K562 (cell line): ENCODE results near the gene CACNA1C. TPM values are rescaled to one million over a fixed set of nuclear protein-coding genes. Genes with fewer than 3 reads are reported as not detected.

Source experiments
- ATAC-seq: fragments of 200-7000 bp; cut with Tn5 transposase; 3 replicates; pipeline ENCODE4 v1.9.1; 2020; ENCODE audit warnings: moderate library complexity
- BruUV-seq: library from RNA; stranded (reverse); fragments of 400-500 nt; replicated peaks from 2 replicates; lab custom pipeline; 2021; lab: Mats Ljungman, UMichigan
- CTCF ChIA-PET: fragments of 300-600 bp; formaldehyde crosslinking; extraction: SDS; loops from one replicate; lab custom pipeline; 2021; ENCODE audit warnings: low intra/inter-chr PET ratio; lab: Yijun Ruan, JAX
- POLR2A ChIA-PET: fragments of 300-600, 350-650 bp; sonication (Branson Sonifier 250); formaldehyde crosslinking; extraction: SDS; loops from one replicate; lab custom pipeline; 2021; ENCODE audit warnings: antibody characterized with exemption, inconsistent platforms; lab: Yijun Ruan, JAX
- DNase-seq, 4 experiments: peaks; one replicate each; pipeline versions ENCODE4 v3.0.0 to v3.0.0-alpha.2; 2011 to 2018; ENCODE audit warnings: low spot score in 3 of 4, mixed read lengths in 3 of 4; ENCODE audit errors: extremely low read depth in 1 of 4
- FAIRE-seq: peaks from 2 replicates; lab custom pipeline; 2011; peaks lifted over from hg19 to GRCh38; lab: Jason Lieb, UNC
- H2AFZ ChIP-seq: 2 replicates; pipeline ENCODE4 v1.6.0; 2011; ENCODE audit warnings: low read depth, low read length, control low read depth, inconsistent platforms
- H3K27ac ChIP-seq: fragments of 200-600 bp; 3 replicates; pipeline ENCODE4 v1.8.0; 2011; ENCODE audit warnings: low read depth, mild to moderate bottlenecking, control low read depth, inconsistent platforms, low read length, moderate library complexity, mixed read lengths; ENCODE audit errors: extremely low read depth
- H3K27me3 ChIP-seq, 2 experiments: fragments of 300-600 bp in 1 of 2; 2 replicates in 1 of 2; 3 replicates in 1 of 2; pipeline versions ENCODE4 v1.6.0 to v1.8.0; 2011; ENCODE audit warnings: inconsistent platforms in 2 of 2, low read length in 2 of 2, mild to moderate bottlenecking in 1 of 2, mixed read lengths in 1 of 2, moderate library complexity in 1 of 2; ENCODE audit not compliant: control insufficient read depth in 2 of 2, insufficient read depth in 2 of 2
- H3K36me3 ChIP-seq: fragments of 300-600 bp; 3 replicates; pipeline ENCODE4 v1.8.0; 2011; ENCODE audit warnings: mild to moderate bottlenecking, low read length, inconsistent platforms; ENCODE audit not compliant: control insufficient read depth, insufficient read depth
- H3K4me1 ChIP-seq, 2 experiments: fragments of 200-600 bp in 1 of 2; replicated peaks in 1 of 2; 2 replicates in 1 of 2; 3 replicates in 1 of 2; pipeline versions ENCODE4 v1.5.1 to v1.8.0; 2011; ENCODE audit warnings: inconsistent platforms in 2 of 2, low read length in 2 of 2, mild to moderate bottlenecking in 1 of 2, mixed read lengths in 1 of 2, moderate library complexity in 1 of 2; ENCODE audit not compliant: control insufficient read depth in 2 of 2, insufficient read depth in 2 of 2
- H3K4me2 ChIP-seq: 2 replicates; pipeline ENCODE4 v1.6.1; 2011; ENCODE audit warnings: low read length, control low read depth, inconsistent platforms, mixed read lengths; ENCODE audit not compliant: insufficient read depth
- H3K4me3 ChIP-seq: fragments of 200-600 bp; sonication (generic), shearing (Covaris generic); 2 replicates; pipeline ENCODE4 v1.5.1; 2016; ENCODE audit warnings: control low read depth, inconsistent platforms
- H3K79me2 ChIP-seq: fragments of 200-600 bp; 3 replicates; pipeline ENCODE4 v1.8.0; 2011; ENCODE audit warnings: low read length, inconsistent platforms; ENCODE audit not compliant: control insufficient read depth, insufficient read depth
- H3K9ac ChIP-seq, 2 experiments: 2 replicates each; pipeline versions ENCODE4 v1.6.0 to v1.6.1; 2011; ENCODE audit warnings: low read depth in 2 of 2, low read length in 2 of 2, control low read depth in 1 of 2, inconsistent platforms in 1 of 2, mild to moderate bottlenecking in 1 of 2, mixed read lengths in 1 of 2; ENCODE audit not compliant: insufficient read depth in 1 of 2
- H3K9me1 ChIP-seq: one replicate; pipeline ENCODE4 v1.6.0; 2011; ENCODE audit warnings: inconsistent platforms, mild to moderate bottlenecking, low read length, moderate library complexity; ENCODE audit not compliant: control insufficient read depth, insufficient read depth
- H3K9me3 ChIP-seq: replicated peaks from 2 replicates; pipeline ENCODE4 v1.5.1; 2011; ENCODE audit warnings: low read depth, low read length, inconsistent platforms; ENCODE audit not compliant: control insufficient read depth, insufficient read depth
- H4K20me1 ChIP-seq: replicated peaks from 2 replicates; pipeline ENCODE4 v1.6.1; 2011; ENCODE audit warnings: low read length, inconsistent platforms, mixed read lengths; ENCODE audit not compliant: control insufficient read depth, insufficient read depth
- DPF2 ChIP-seq: fragments of 450-650 bp; IDR thresholded peaks from 2 replicates; pipeline ENCODE4 v1.6.1; 2016
- GABPA ChIP-seq: fragments of 200-800 bp; sonication (Bioruptor generic); conservative IDR thresholded peaks from 2 replicates; pipeline ENCODE4 v1.6.1; 2016; ENCODE audit warnings: low read depth, missing genetic modification characterization, missing compliant biosample characterization
- GATA2 ChIP-seq: sonication (generic); formaldehyde crosslinking; IDR thresholded peaks from 2 replicates; pipeline ENCODE4 v1.4.0; 2020; ENCODE audit warnings: mild to moderate bottlenecking, missing genetic modification reagents
- IRF2 ChIP-seq: sonication (generic); formaldehyde crosslinking; IDR thresholded peaks from 2 replicates; pipeline ENCODE4 v1.8.1; 2022; ENCODE audit warnings: mild to moderate bottlenecking, missing genetic modification reagents
- LCOR ChIP-seq: sonication (generic); formaldehyde crosslinking; IDR thresholded peaks from 2 replicates; pipeline ENCODE4 v1.8.0; 2022; ENCODE audit warnings: mild to moderate bottlenecking, missing genetic modification reagents
- NEUROD1 ChIP-seq: fragments of 150-350 bp; IDR thresholded peaks from 2 replicates; pipeline ENCODE4 v1.6.1; 2014; ENCODE audit warnings: borderline replicate concordance, low read length, low read depth; ENCODE audit not compliant: partially characterized antibody
- NFATC3 ChIP-seq: fragments of 450-650 bp; IDR thresholded peaks from 2 replicates; pipeline ENCODE4 v1.6.1; 2017; ENCODE audit warnings: mild to moderate bottlenecking
- PCBP1 ChIP-seq: fragments of 200-400 bp; formaldehyde crosslinking; IDR thresholded peaks from 2 replicates; pipeline ENCODE4 v1.6.1; 2018; ENCODE audit warnings: mild to moderate bottlenecking, low read depth, low read length; ENCODE audit not compliant: poor library complexity, severe bottlenecking
- PHTF2 ChIP-seq: fragments of 250-450 bp; sonication (Bioruptor Pico); IDR thresholded peaks from 2 replicates; pipeline ENCODE4 v1.5.0; 2021; ENCODE audit warnings: mild to moderate bottlenecking
- PRMT5 ChIP-seq: sonication (generic); formaldehyde crosslinking; IDR thresholded peaks from 2 replicates; pipeline ENCODE4 v1.5.0; 2020; ENCODE audit warnings: missing genetic modification reagents
- RBFOX2 ChIP-seq: fragments of 200-400 bp; formaldehyde crosslinking; IDR thresholded peaks from 2 replicates; pipeline ENCODE4 v1.6.1; 2017; ENCODE audit warnings: low read depth, mild to moderate bottlenecking, low read length, moderate library complexity
- RBM15 ChIP-seq: fragments of 200-400 bp; formaldehyde crosslinking; IDR thresholded peaks from 2 replicates; pipeline ENCODE4 v1.6.1; 2018; ENCODE audit warnings: mild to moderate bottlenecking, low read length, moderate library complexity; ENCODE audit not compliant: insufficient read depth
- STAG1 ChIP-seq: sonication (generic); formaldehyde crosslinking; IDR thresholded peaks from 2 replicates; pipeline ENCODE4 v1.5.0; 2020; ENCODE audit warnings: missing genetic modification reagents, borderline replicate concordance
- STAT6 ChIP-seq: sonication (generic); formaldehyde crosslinking; IDR thresholded peaks from 2 replicates; pipeline ENCODE4 v1.8.1; 2023; ENCODE audit warnings: mild to moderate bottlenecking, missing genetic modification reagents
- TCF3 ChIP-seq: sonication (generic); formaldehyde crosslinking; IDR thresholded peaks from 2 replicates; pipeline ENCODE4 v1.4.0; 2020; ENCODE audit warnings: mild to moderate bottlenecking, missing genetic modification reagents
- ZBTB5 ChIP-seq: fragments of 450-650 bp; IDR thresholded peaks from 2 replicates; pipeline ENCODE4 v1.6.1; 2017; ENCODE audit warnings: antibody characterized with exemption
- ZNF431 ChIP-seq: sonication (generic); formaldehyde crosslinking; IDR thresholded peaks from 2 replicates; pipeline ENCODE4 v1.8.0; 2022; ENCODE audit warnings: mild to moderate bottlenecking, missing genetic modification reagents
- WGBS: fragments of 100-300 bp; shearing (Covaris generic); methylation state at CpG from one replicate; pipeline ENCODE4 v1.1.6; 2016; ENCODE audit warnings: low coverage, mixed read lengths; ENCODE audit not compliant: insufficient coverage; ENCODE audit errors: missing lambda C conversion rate; 5-methylcytosine and 5-hydroxymethylcytosine counted together
- in situ Hi-C: fragments of 300-500 bp; cut with MboI; formaldehyde crosslinking; loops from 4 replicates; pipeline ENCODE4 v1.15.0; 2018; ENCODE audit warnings: inconsistent platforms, mixed read lengths
- intact Hi-C: fragments of 100-400 bp; cut with micrococcal nuclease; formaldehyde crosslinking; loops from 2 replicates; pipeline ENCODE4 v1.14.2; 2022
- polyA plus RNA-seq, 8 experiments: library from polyadenylated mRNA; depleted of rRNA in 4 of 8; stranded (reverse) in 5 of 8; unstranded in 3 of 8; fragments of >200 nt; fragmentation: Nextera tagmentation in 2 of 8; fragmentation: Illumina TruSeq in 1 of 8; extraction: Ambion mirVana in 2 of 8; extraction: Trizol in 1 of 8; gene quantifications; 2 replicates each; pipeline versions ENCODE4 v1.2.1 to v1.2.3, GENCODE V29; 2011 to 2014; ENCODE audit warnings: inconsistent platforms in 1 of 8, missing spikeins in 1 of 8
- total RNA-seq, 7 experiments: library from RNA; depleted of rRNA in 6 of 7; stranded (reverse); fragments of >200 nt in 6 of 7; fragmentation: Illumina TruSeq in 2 of 7; extraction: Trizol in 2 of 7; gene quantifications; 2 replicates each; pipeline versions ENCODE4 v1.2.1 to v1.2.3, GENCODE V29; 2011 to 2021; ENCODE audit warnings: low replicate concordance in 1 of 7
- TF ChIP-seq, protein P1 (sequence below): fragments of 250-450 bp; sonication (Bioruptor Pico); IDR thresholded peaks from 2 replicates; pipeline ENCODE4 v1.5.0; 2021

CACNA1C gene
- total and polyA plus RNA-seq, 9 of the 15 experiments (the other 6 are each of a cell fraction or from before 2014, with no cell fraction given), result not detected

DNA sequence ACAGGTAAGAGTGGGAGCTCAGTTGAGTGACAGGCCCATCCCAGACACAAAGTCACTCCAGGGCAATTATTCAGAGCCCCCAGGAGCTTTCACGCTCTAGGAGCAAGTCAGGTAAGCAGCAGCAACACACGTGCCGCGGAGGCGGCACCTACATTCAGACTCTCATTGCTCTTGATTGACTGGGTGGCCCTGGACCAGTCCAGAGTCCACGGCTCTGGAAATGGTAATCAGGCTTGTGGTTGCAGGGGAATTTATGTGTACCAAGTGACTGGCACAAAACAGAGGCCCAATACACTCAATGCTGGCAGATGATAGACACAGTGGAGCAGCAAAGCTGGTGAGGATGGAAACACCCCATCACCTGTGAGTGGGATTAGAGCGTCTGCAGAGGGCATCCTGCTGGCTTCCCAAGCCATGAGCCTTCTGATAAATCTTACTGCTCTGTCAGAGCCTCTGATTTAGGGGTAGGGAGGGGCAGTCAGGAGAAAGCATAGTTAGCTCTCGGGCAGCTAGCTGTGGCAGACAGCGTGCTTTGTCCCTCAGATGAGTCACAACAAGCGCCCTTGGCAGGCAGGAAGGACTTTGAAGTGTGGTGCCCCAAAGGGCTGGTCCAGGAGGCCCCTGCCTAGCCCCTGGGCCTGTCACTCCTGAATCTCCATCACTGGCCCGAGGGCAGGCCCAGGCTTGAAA is 344.7 kb downstream of the CACNA1C start:
- Histone ChIP-seq H3K4me1 (no peaks in the 10 kb centered on the region), H3K9me1 (no peaks in the 10 kb centered on the region), H3K27me3 (no peaks in the 10 kb centered on the region; a peak in 1 of 5 replicates), H3K79me2 (no peaks in the 10 kb centered on the region), H3K9ac (no peak overlapping the region), H3K27ac (no peak overlapping the region), H3K36me3 (no peaks in the 10 kb centered on the region), H2AFZ (no peak overlapping the region), H3K4me3 (no peak overlapping the region), H3K4me2 (no peak overlapping the region), H4K20me1 (no peaks in the 10 kb centered on the region), H3K9me3 (no peaks in the 10 kb centered on the region)
- in situ Hi-C loops, result no loop called here
- ChIA-PET POLR2A (interaction anchor here (1.5 kb wide), 1 partner anchor 33 kb away, joined by 3 read pairs; no protein-coding TSS in a partner anchor), CTCF (no interaction called here)
- intact Hi-C loops, result no loop called here
- BruUV-seq, result no TSS peak
- no peak for ATAC-seq
- DNase-seq, result no peak
- 3% methylated on average over 7 of the region's 11 CpGs for WGBS
- no peak for FAIRE-seq
- TF ChIP-seq ZNF431 (CRISPR knock-in tag), result no peak
- no peak for TF ChIP-seq GABPA (tag)
- TF ChIP-seq, protein P1, sequence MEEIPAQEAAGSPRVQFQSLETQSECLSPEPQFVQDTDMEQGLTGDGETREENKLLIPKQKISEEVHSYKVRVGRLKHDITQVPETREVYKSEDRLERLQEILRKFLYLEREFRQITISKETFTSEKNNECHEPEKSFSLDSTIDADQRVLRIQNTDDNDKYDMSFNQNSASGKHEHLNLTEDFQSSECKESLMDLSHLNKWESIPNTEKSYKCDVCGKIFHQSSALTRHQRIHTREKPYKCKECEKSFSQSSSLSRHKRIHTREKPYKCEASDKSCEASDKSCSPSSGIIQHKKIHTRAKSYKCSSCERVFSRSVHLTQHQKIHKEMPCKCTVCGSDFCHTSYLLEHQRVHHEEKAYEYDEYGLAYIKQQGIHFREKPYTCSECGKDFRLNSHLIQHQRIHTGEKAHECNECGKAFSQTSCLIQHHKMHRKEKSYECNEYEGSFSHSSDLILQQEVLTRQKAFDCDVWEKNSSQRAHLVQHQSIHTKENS (CRISPR knock-in tag), result no peak
- TF ChIP-seq PRMT5 (CRISPR knock-in tag), result no peak
- TF ChIP-seq STAT6 (CRISPR knock-in tag), result no peak
- no peak for TF ChIP-seq RBM15
- no peak for TF ChIP-seq RBFOX2
- no peak for TF ChIP-seq NFATC3
- TF ChIP-seq TCF3, result no peak
- TF ChIP-seq IRF2, result no peak
- TF ChIP-seq LCOR, result no peak
- TF ChIP-seq STAG1, result no peak
- no peak for TF ChIP-seq PCBP1
- TF ChIP-seq DPF2, result no peak
- TF ChIP-seq GATA2 (CRISPR knock-in tag), result no peak
- TF ChIP-seq PHTF2, result no peak
- TF ChIP-seq ZBTB5, result no peak
- no peak for TF ChIP-seq NEUROD1
